Uterus (tissue), 2 donors: ENCODE measurements around the gene OAT.

ENCODE experiments used
- POLR2A ChIP-seq, 2 donors: fragments of 450-650 bp; IDR thresholded peaks; one replicate each; pipeline ENCODE4 v1.6.1; 2016; ENCODE audit warnings: antibody characterized with exemption in 2 of 2, mild to moderate bottlenecking in 1 of 2, moderate library complexity in 1 of 2
- TF ChIP-seq, protein P1 (sequence below), 4 experiments: fragments of 200-600 bp in 2 of 4; fragments of 450-650 bp in 2 of 4; sonication (generic) in 2 of 4; IDR thresholded peaks; one replicate each; pipeline ENCODE4 v1.5.1; 2016 to 2019; ENCODE audit warnings: antibody characterized with exemption in 4 of 4, mild to moderate bottlenecking in 2 of 4, moderate library complexity in 1 of 4

DNA sequence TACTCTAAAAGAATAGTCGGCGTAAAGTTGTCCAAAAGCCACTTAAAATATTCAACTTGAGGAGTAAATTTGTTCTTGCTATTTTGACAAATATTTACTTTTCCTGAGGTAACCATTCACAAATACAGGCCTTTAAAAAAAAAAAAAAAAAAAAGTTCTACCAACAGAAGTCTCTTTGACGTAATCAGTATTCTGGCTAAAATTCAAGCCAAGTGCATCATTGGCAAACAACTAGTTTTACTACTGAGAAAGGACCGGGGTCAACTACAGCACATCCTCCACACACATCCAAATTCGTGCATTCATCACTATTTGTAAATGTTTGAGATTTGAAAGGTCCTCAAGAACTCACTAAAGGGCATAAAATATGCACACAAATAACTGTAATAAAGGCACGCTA is 2.0 kb downstream of the OAT start:
- TF ChIP-seq, protein P1, sequence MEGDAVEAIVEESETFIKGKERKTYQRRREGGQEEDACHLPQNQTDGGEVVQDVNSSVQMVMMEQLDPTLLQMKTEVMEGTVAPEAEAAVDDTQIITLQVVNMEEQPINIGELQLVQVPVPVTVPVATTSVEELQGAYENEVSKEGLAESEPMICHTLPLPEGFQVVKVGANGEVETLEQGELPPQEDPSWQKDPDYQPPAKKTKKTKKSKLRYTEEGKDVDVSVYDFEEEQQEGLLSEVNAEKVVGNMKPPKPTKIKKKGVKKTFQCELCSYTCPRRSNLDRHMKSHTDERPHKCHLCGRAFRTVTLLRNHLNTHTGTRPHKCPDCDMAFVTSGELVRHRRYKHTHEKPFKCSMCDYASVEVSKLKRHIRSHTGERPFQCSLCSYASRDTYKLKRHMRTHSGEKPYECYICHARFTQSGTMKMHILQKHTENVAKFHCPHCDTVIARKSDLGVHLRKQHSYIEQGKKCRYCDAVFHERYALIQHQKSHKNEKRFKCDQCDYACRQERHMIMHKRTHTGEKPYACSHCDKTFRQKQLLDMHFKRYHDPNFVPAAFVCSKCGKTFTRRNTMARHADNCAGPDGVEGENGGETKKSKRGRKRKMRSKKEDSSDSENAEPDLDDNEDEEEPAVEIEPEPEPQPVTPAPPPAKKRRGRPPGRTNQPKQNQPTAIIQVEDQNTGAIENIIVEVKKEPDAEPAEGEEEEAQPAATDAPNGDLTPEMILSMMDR (IDR thresholded peaks at IDR 0.05) = no peak
- TF ChIP-seq POLR2A (IDR thresholded peaks at IDR 0.05) = no peak
